LHCN-M2 (cell line): Measurements from ENCODE around the gene TIPIN. TPM values are rescaled to one million over a fixed set of nuclear protein-coding genes. Genes with fewer than 3 reads are reported as not detected.
"Not testable (repeated sequence)": the region's sequence is repeated elsewhere in the genome, so short reads cannot be mapped to it uniquely, and the experiment has no call there.

Experiments
- DNase-seq: peaks from one replicate; pipeline ENCODE4 v3.0.0-alpha.2; 2012; ENCODE audit warnings: low read depth
- total RNA-seq: library from RNA; depleted of rRNA; stranded (reverse); fragments of >200 nt; gene quantifications from 2 replicates; pipeline ENCODE4 v1.2.3, GENCODE V29; 2014

Gene TIPIN
- total RNA-seq, 1 experiment from 2014 or later, result 23.2 TPM

DNA sequence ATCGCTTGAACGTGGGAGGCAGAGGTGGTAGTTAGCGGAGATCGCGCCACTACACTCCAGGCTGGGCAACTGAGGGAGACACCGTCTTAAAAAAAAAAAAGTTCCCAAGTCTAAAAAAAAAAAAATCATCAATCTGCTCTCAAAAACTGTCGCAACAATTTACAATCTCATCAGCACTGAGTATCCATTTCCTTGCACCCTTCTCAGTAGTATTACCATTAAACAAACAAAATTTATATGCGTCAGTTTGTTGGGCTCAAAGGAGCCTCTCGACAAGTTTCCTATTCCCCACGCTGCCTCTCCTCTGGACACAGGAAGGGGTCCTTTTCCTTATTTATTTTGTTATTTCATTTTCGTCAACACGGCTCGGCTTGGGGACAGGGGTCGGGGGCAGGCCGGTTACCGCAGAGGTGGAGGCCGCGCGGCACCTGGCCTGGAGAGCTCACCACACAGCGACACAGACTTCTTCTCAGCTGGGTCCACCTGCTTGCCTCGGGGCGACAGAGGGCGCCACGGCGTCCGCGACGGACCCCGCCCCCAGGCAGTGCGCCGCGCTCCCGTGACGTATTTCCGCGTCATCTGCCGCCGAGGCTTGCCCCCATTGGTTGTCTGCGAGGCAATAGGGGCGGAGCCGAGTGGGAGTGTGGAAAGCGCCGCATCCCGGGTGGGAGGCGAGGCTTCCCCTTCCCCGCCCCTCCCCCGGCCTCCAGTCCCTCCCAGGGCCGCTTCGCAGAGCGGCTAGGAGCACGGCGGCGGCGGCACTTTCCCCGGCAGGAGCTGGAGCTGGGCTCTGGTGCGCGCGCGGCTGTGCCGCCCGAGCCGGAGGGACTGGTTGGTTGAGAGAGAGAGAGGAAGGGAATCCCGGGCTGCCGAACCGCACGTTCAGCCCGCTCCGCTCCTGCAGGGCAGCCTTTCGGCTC is 30.0 kb upstream of the TIPIN start, which contains the start of gene MAP2K1:
TSS of gene MAP2K1 (plus strand) at position 709 of the 920 bp plus-strand sequence. CDS start 436 bp downstream, outside the sequence.
- peak; percentile 95 for DNase-seq

GRCh38 chr15:66381376-66381775 is 24.9 kb upstream of the TIPIN start:
- DNase-seq, result not testable (repeated sequence)

DNA sequence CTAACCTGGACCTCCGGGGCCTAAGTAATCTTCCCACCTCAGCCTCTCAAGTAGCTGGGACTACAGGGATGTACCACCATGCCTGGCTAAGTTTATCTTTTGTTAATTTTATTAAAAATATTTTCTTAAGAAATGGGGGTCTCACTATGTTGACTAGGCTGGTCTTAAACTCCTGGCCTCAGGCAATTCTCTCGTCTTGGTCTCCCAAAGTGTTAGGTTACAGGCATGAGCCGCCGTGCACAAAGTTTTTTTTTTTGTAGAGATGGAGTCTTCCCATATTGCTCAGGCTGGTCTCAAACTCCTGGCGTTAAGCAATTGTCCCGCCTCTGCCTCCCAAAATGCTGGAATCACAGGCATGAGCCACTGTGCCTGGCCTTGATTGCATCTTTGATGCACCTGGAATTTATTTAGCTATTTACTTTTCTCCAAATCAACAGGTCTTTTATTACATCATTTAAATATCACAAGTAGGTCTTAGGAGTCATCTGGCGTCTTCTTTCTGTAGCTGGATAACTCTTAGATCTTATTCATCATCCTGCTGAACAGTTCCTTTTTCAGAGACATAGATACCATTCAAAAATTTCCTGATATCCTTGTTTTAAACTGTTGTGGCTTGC is 22.4 kb upstream of the TIPIN start:
- no peak for DNase-seq

DNA sequence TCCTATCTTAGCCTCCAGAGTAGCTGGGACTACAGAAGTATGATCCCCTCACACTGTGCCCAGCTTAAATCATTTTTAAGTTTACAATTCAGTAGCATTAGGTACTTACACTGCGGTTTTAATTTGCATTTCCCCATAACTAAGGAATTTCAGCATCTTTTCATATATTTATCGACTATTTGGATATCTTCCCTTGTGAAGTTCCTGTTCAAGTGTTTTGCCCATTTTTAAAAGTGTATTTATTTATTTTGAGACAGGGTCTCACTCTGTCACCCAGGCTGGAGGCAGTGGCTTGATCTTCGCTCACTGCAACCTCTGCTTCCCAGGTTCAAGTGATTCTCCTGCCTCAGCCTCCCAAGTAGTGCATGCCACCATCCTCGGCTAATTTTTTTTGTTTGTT is 17.7 kb upstream of the TIPIN start:
- no peak for DNase-seq

DNA sequence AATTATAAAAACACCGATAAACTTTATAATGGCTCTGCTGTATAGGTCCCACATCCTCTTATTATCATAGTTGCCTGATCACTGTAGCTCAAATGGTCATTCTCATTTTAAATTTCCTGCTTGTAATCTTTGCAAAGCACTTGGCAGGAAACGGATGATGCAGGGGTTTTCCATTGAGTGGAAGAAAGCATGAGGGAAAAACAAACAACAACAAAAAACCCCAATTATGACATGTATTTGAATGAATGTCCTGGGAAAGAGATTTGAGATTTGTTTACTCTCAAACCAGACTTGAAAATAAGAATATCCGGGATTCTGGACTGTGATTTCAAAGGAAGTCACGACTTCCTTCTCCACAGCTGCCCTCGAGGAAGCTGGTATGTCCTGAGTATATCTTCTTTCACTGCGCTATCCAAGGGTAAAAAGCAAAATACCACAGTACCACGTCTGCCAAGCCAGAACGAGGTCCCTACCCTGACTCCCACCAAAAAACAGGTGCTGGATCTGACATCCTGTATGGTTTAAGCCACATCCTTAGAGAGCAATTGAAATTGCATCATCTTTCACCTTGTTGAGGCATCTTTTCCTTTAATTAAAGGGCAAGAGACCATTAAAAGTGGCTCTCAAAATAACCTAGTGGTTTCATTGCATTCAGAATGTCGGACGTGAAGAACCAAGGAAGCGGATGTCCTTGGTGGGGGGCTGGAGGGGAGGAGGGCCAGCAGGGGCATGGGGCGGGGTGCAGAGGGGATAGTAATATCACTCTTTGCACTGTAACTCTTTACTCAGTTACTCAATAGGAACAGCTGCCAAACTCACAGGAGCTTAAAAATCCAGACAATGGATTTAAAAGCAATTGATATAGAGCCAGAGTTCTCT is 13.5 kb upstream of the TIPIN start:
- DNase-seq, result peak; percentile 87

GRCh38 chr15:66364944-66365528 is 8.6 kb upstream of the TIPIN start:
- no peak for DNase-seq

GRCh38 chr15:66362776-66363175 is 6.3 kb upstream of the TIPIN start:
- DNase-seq, result no peak

- not testable (repeated sequence) for DNase-seq
Observed at GRCh38 chr15:66361745-66362460, 5.4 kb upstream of the TIPIN start.

DNA sequence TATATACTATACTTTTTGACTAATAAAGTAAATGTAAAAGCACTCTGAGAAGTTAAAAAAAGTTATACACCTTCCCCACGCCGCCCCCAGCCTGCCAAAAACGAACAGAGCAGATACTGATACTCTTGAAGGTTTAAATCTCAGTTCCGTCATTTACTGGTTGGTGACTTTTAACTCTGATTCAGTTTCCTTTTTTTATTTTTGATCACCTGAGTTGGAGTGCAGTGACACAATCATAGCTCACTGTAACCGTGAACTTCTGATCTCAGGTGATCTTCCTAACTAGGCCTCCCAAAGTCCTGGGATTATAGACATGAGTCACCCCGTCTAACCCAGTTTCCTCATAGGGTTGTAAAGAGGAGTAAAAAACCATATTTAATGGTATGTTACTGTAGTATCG is 3.3 kb upstream of the TIPIN start:
- no peak for DNase-seq

DNA sequence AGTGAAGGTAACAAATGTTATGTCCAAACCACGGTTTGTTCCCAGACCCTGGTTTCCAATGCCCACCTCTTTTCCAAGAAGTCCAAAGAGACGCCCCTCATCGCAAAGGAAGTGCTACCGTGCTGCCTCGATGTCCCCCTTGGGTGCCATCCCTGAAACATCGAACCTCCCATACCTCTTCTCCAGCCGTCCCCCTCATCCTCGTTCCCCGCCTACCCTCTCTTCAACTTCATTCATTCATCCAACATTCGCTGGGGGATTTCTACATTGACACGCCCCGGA is 467 bp downstream of the TIPIN start:
- no peak for DNase-seq

- DNase-seq, result not testable (repeated sequence)
Observed at GRCh38 chr15:66348530-66348929, 8.0 kb downstream of the TIPIN start.

DNA sequence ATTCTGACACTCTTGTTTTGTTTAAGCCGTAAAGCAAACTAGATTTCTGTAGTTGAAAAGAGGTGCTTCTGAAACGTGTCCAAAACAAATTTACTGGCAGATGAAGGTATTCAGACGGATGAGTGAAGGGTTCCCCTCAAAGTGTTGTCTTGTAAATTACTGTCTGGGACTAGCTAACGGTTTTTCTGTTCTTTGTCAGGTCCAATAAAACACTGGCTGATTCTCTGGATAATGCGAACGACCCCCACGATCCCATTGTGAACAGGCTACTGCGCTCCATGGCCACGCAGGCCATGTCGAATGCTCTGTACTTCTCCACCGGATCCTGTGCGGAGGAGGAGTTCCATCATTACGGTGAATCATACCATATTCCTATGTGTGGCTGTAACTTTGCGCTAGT is 27.7 kb downstream of the TIPIN start:
- no peak for DNase-seq

DNA sequence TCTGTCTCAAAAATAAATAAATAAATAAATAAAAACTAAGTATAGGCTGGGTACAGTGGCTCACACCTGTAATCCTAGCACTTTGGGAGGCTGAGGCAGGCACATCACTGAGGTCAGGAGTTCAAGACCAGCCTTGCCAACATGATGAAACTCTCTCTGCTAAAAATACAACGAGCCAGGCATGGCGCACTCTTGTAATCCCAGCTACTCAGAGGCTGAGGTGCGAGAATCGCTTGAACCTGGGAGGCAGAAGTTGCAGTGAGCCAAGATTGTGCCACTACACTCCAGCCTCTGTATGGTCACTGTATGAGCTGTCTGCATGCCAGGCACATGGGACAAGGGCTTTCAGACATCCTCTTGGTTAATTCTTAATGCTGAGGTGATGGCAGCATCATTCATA is 28.7 kb downstream of the TIPIN start:
- DNase-seq, result no peak

GRCh38 chr15:66326051-66326450 is 30.4 kb downstream of the TIPIN start:
- DNase-seq, result no peak

- no peak for DNase-seq
Observed at GRCh38 chr15:66323312-66323928, 33.1 kb downstream of the TIPIN start.

- DNase-seq, result no peak
Observed at GRCh38 chr15:66312144-66312543, 44.3 kb downstream of the TIPIN start.

- DNase-seq, result no peak
Observed at GRCh38 chr15:66310786-66311185, 45.7 kb downstream of the TIPIN start.

- DNase-seq, result no peak
Observed at GRCh38 chr15:66309828-66310227, 46.7 kb downstream of the TIPIN start.

DNA sequence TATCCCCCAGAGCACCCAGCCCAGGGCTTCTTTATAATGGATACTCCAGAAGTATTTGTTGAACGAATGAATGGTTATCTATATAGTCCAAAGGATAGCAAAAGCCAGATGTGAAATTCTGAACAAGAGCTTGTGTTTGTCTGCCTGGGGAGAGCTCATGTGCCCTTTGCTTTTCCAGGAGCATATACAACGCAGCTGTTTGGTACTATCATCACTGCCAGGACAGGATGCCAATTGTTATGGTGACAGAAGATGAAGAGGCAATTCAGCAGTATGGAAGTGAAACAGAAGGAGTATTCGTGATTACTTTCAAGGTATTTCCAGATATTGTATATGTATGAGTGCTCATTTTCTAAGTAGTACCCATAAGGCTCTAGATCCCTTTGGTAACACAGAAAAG is 48.0 kb downstream of the TIPIN start:
- DNase-seq, result no peak

GRCh38 chr15:66306381-66306780 is 50.1 kb downstream of the TIPIN start:
- no peak for DNase-seq

DNA sequence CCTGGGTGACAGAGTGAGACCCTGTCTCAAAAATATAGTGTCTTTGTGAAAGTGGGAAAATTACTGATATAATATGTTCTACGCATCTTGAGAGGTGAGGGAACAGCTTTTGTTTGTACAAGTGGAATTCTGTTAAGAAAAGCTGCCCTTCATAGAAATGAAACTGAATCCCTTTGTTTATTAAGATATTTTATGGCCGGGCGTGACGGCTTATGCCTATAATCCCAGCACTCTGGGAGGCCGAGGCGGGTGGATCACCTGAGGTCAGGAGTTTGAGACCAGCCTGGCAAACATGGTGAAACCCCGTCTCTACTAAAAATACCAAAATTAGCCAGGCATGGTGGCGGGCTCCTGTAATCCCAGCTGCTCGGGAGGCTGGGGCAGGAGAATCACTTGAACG is 52.1 kb downstream of the TIPIN start:
- DNase-seq, result not testable (repeated sequence)
